T47D (cell line): ENCODE results near the gene ANKRD24.
"Not testable (repeated sequence)": the region's sequence is repeated elsewhere in the genome, so short reads cannot be mapped to it uniquely, and the experiment has no call there.

Experiments
- DNase-seq, 2 experiments: peaks; one replicate each; pipeline versions ENCODE4 v3.0.0 to v3.0.0-alpha.2; 2011 to 2012; ENCODE audit warnings: low read depth in 1 of 2, low spot score in 1 of 2
- JUND ChIP-seq: IDR thresholded peaks from 2 replicates; pipeline ENCODE4 v1.6.1; 2012; ENCODE audit warnings: low read depth
- in situ Hi-C: cut with HindIII; loops from 2 replicates; pipeline ENCODE4 v1.10.0; 2016; ENCODE audit warnings: low sequenced_read_pairs, low pct_unique_long_range_greater_than_20kb

ANKRD24 gene

GRCh38 chr19:4216846-4217245 lies 34.4 kb downstream of the ANKRD24 start:
- in situ Hi-C loops = no loop called here
- no peak for TF ChIP-seq JUND
- no peak for DNase-seq

DNA sequence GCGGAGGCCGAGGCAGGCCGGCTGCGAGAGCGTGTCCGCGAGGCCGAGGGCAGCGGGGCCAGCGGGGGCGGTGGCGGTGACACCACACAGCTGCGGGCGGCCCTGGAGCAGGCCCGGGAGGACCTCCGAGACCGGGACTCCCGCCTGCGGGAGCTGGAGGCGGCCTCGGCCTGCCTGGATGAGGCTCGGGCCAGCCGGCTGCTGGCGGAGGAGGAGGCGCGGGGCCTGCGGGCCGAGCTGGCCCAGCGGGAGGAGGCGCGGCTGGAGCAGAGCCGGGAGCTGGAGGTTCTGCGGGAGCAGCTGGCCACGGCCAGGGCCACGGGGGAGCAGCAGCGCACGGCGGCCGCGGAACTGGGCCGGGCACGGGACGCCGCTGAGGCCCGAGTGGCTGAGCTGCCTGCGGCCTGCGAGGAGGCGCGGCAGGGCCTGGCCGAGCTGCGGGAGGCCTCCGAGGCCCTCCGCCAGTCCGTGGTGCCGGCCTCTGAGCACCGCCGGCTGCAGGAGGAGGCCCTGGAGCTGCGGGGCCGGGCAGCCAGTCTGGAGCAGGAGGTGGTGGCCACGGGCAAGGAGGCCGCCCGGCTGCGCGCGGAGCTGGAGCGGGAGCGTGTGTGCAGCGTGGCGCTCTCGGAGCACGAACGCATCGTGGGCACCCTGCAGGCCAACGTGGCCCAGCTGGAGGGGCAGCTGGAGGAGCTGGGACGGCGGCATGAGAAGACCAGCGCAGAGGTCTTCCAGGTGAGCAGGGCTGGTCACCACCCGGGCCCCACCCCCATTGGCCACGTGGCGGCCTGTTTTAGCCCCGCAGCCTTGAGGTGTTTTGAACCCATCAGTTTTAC lies 35.2 kb downstream of the ANKRD24 start:
- no peak for TF ChIP-seq JUND
- in situ Hi-C loops = no loop called here
- DNase-seq = no peak

- in situ Hi-C loops, DNase-seq: not testable (repeated sequence)
Observed at GRCh38 chr19:4218523-4218922, 36.0 kb downstream of the ANKRD24 start.

DNA sequence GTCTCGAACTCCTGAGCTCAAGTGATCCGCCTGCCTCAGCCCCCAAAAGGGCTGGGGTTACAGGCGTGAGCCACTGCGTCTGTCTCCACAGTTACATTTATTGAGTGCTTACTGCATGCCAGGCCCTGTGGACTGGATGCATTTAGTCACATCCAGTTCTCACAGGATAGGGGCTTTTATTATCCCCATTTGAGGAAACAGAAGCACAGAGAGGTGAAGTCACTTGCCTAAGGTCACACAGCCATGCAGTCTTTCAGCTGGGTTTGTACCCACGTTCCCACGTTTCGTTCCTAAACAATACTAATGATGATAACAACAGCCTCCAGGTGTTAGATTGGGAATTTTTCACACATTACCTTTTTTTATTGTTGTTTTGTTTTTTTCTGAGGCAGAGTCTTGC lies 37.7 kb downstream of the ANKRD24 start:
- in situ Hi-C loops = no loop called here
- DNase-seq = no peak
- TF ChIP-seq JUND = no peak

- in situ Hi-C loops = no loop called here
- TF ChIP-seq JUND = no peak
- DNase-seq = no peak
Observed at GRCh38 chr19:4224470-4224869, 42.0 kb downstream of the ANKRD24 start.

- in situ Hi-C loops = no loop called here
- no peak for TF ChIP-seq JUND
- no peak for DNase-seq
Observed at GRCh38 chr19:4225885-4226284, 43.4 kb downstream of the ANKRD24 start.

DNA sequence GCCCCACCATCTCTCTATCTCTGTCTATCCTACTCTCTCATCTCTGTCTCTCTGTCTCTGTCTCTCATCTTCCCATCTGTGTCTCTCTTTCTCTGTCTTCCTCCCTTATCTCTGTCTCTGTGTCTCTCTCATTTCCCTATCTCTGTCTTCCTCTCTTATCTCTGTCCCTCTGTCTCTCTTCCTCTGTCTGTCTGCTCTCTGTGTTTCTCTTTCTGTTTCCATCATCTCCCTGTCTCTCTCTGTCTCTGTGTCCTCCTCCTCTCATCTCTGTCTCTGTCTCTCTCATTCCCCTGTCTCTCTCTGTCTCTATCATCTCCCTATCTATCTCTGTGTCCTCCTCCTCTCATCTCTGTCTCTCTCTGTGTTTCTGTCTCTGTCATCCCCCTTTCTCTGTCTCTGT lies 45.3 kb downstream of the ANKRD24 start:
- in situ Hi-C loops = no loop called here
- no peak for DNase-seq
- TF ChIP-seq JUND = no peak

- TF ChIP-seq JUND = no peak
- in situ Hi-C loops = no loop called here
- no peak for DNase-seq
Observed at GRCh38 chr19:4228765-4229178, 46.3 kb downstream of the ANKRD24 start.

GRCh38 chr19:4229179-4229931 lies 46.9 kb downstream of the ANKRD24 start, which contains the start of gene EBI3:
TSS of gene EBI3 (plus strand) at chr19:4229523. CDS start at chr19:4229551, 28 bp downstream.
- DNase-seq = no peak
- in situ Hi-C loops = no loop called here

GRCh38 chr19:4230237-4230636 lies 47.7 kb downstream of the ANKRD24 start:
- DNase-seq, in situ Hi-C loops: not testable (repeated sequence)

More at GRCh38 chr19:4229179-4229931, 46.9 kb downstream of the ANKRD24 start, which contains the start of gene EBI3:
- TF ChIP-seq JUND = no peak

DNA sequence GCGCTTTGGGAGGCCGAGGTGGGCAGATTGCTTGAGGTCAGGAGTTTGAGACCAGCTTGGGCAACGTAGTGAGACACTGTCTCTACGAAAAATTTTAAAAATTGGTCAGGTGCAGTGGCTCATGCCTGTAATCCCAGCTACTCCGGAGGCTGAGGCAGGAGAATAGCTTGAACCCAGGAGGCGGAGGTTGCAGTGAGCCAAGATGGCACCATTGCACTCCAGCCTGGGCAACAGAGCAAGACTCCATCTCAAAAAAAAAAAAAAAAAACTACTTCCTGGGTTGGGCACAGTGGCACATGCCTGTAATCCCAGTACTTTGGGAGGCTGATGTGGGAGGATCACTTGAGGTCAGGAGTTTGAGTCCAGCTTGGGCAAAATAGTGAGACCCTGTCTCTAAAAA lies 49.0 kb downstream of the ANKRD24 start:
- in situ Hi-C loops = not testable (repeated sequence)

DNA sequence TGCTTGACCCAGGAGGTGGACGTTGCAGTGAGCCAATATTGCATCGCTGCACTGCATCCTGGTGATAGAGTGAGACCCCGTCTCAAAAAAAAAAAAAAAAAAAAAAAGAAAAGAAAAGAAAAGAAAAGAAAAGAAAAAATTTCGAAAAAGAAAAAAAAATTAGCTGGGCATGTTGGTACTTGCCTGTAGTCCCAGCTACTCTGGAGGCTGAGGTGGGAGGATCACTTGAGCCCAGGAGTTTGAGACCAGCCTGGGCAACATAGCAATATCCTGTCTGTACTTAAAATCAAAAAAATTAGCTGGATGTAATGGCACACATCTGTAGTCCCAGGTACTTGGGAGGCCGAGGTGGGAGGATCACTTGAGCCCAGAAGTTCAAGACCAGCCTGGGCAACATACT lies 49.6 kb downstream of the ANKRD24 start:
- DNase-seq, in situ Hi-C loops: not testable (repeated sequence)

More for the DNA sequence above, 49.0 kb downstream of the ANKRD24 start:
- not testable (repeated sequence) for DNase-seq

- in situ Hi-C loops = no loop called here
- DNase-seq = no peak
- no peak for TF ChIP-seq JUND
Observed at GRCh38 chr19:4232614-4233281, 50.3 kb downstream of the ANKRD24 start.
